ENCODE measurements around the gene LSM5. TPM values are rescaled to one million over a fixed set of nuclear protein-coding genes. Genes with fewer than 3 reads are reported as not detected.
A peak's percentile ranks its signal among the peaks of the same experiment; 100 is the strongest.

Gene LSM5
- total and polyA plus RNA-seq, 9 of the 15 experiments (the other 6 are each of a cell fraction or from before 2014, with no cell fraction given): 36.3 to 620 (median 186) TPM

GRCh38 chr7:32459788-32460187, 30.4 kb downstream of the LSM5 start:
- intact Hi-C loops (cut with micrococcal nuclease): no loop called here
- POLR2A ChIA-PET: interaction anchor here (0.7 to 1.0 kb wide), 2 partner anchors 28 to 55 kb away, joined by 3 to 4 read pairs; no protein-coding TSS in a partner anchor
- no peak overlapping the region for H3K4me3 ChIP-seq
- H3K79me2 ChIP-seq (ENCODE audit: control insufficient read depth, insufficient read depth, low read length): no peaks in the 10 kb centered on the region
- no peak for DNase-seq (ENCODE audit: extremely low read depth in 1 of 4, low spot score in 3 of 4)
- CTCF ChIA-PET (ENCODE audit: low intra/inter-chr PET ratio): no interaction called here
- no peak for ATAC-seq
- no peaks in the 10 kb centered on the region for H3K9me1 ChIP-seq (ENCODE audit: control insufficient read depth, insufficient read depth, low read length)
- no peaks in the 10 kb centered on the region for H3K9me3 ChIP-seq (replicated peaks; ENCODE audit: control insufficient read depth, insufficient read depth, low read depth, low read length)
- BruUV-seq (replicated peaks): no TSS peak
- no peak overlapping the region for H3K4me2 ChIP-seq (ENCODE audit: insufficient read depth, low read length)
- no peak for FAIRE-seq
- H2AFZ ChIP-seq (ENCODE audit: low read depth, low read length): no peak overlapping the region
- in situ Hi-C loops (cut with MboI): no loop called here
- H3K27me3 ChIP-seq (ENCODE audit: control insufficient read depth in 2 of 2, insufficient read depth in 2 of 2, low read length in 2 of 2): no peaks in the 10 kb centered on the region; a peak in 1 of 5 replicates
- whole genome bisulfite sequencing (ENCODE audit: insufficient coverage, low coverage, missing lambda C conversion rate): 0% methylated on average over 2 of the region's 2 CpGs
- no peak overlapping the region for H3K27ac ChIP-seq (ENCODE audit: extremely low read depth, low read depth, low read length)
- H3K4me1 ChIP-seq (replicated peaks in 1 of 2; ENCODE audit: control insufficient read depth in 2 of 2, insufficient read depth in 2 of 2, low read length in 2 of 2): no peaks in the 10 kb centered on the region
- H3K36me3 ChIP-seq (ENCODE audit: control insufficient read depth, insufficient read depth, low read length): no peaks in the 10 kb centered on the region
- TF ChIP-seq PKNOX1 (IDR thresholded peaks at IDR 0.05) (peak; percentile 66), PBX2 (CRISPR knock-in tag; IDR thresholded peaks at IDR 0.05; ENCODE audit: low read depth) (no peak), PBX2 (tag; conservative IDR thresholded peaks at IDR 0.05; ENCODE audit: low read depth) (peak; percentile 87), GATAD2B (IDR thresholded peaks at IDR 0.05; ENCODE audit: borderline replicate concordance) (no peak), PREB (CRISPR knock-in tag; IDR thresholded peaks at IDR 0.05) (no peak), ZBTB5 (IDR thresholded peaks at IDR 0.05) (no peak), ZNF609 (CRISPR knock-in tag; IDR thresholded peaks at IDR 0.05; ENCODE audit: borderline replicate concordance) (no peak), SETDB1 (IDR thresholded peaks at IDR 0.05; ENCODE audit: low read length) (no peak), MEIS2 (IDR thresholded peaks at IDR 0.05; ENCODE audit: partially characterized antibody) (peak; percentile 83)
- H4K20me1 ChIP-seq (replicated peaks; ENCODE audit: control insufficient read depth, insufficient read depth, low read length): no peaks in the 10 kb centered on the region
- H3K9ac ChIP-seq (ENCODE audit: insufficient read depth in 1 of 2, low read depth in 2 of 2, low read length in 2 of 2): no peak overlapping the region

All from K562 (cell line).